ENCODE measurements around the gene SELENOP. TPM values are rescaled to one million over a fixed set of nuclear protein-coding genes. Genes with fewer than 3 reads are reported as not detected.

Gene SELENOP
- total RNA-seq, 1 experiment from 2014 or later: 5.3 TPM

Other genes starting within 250 kb of the SELENOP start
- 0.69 TPM in 1 of 2 replicates, not detected in the other for gene CCDC152, start 55.1 kb downstream of the SELENOP start, total RNA-seq (2014; rRNA removed; shearing (Covaris generic))
- 8.0 and 9.4 TPM in 2 replicates for gene ANXA2R, start 228.4 kb upstream of the SELENOP start, total RNA-seq (2014; rRNA removed; shearing (Covaris generic))

Measured in A172 (cell line).